ENCODE results near the gene COG7. TPM values are rescaled to one million over a fixed set of nuclear protein-coding genes. Genes with fewer than 3 reads are reported as not detected.

The COG7 gene
- polyA plus RNA-seq, 1 donor: 39.4 TPM

DNA sequence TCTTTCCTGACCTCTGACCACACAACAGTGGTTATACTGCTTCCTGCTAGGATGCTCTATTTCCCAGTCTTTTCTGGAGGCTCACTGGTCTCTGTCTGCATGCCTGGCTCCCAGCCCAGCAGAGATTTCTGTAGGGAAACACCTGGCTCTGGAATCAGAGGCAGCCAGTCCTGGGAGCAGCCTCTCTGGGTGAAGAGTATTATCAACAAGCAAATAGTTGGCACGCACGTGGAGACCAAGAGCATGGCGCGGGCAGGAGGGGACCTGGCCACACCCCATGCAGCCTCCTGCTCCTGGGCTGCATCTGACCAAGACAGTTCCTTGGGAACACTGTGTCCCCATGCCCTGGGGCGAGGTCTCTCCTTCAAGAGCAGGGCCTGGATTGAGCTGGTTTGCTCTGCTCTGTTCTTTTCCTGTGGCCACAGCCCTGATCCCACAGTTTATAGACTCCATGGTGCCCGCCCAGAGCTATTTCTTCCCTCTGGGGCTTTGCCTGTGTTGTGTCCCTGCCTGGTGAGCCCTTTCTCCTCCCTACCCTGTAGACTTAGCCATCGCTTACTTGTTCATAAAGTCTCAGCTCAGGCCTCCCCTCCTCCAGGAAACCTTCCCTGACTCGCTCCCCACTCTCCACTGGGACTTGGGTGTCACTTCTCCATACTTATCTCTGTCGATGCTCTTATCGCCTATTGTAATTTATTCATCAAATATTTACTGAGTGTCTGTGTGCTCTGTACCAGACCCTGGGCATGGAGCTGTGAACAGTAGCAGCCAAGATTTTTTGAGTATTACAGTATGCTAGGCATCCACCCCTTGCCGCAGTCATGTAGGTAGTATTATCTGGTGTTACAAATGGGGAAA lies 90.3 kb downstream of the COG7 start:
- no peak for DNase-seq

DNA sequence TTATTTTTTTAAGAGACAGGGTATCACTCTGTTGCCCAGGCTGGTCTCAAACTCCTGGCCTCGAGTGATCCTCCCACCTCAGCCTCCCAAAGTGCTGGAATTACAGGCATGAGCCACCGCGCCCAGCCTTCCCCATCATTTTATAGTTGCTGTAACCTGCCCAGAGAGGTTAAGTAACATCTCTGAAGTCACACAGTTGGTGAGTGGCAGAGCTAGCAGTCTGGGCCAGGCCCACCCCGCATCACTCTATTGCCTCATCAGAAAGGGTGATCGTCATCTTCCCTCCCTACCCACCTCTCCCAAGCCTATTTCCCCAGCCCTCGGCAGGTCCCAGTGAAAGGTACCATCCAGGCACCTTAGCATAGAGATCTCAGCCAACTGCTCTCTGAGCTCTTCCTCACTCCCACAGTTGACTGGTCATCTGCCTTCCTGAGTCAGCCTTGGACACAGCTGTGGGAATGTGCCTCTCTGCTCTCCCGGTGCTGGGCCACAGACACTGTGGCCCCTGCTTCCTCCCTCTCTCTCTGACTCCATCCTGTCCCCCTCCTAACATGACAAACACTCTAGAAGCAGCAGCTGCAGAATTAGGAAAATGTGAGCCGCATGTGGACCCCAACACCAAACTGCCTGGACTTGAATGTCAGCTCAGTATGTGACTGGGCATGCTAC lies 93.8 kb downstream of the COG7 start:
- DNase-seq: no peak

DNA sequence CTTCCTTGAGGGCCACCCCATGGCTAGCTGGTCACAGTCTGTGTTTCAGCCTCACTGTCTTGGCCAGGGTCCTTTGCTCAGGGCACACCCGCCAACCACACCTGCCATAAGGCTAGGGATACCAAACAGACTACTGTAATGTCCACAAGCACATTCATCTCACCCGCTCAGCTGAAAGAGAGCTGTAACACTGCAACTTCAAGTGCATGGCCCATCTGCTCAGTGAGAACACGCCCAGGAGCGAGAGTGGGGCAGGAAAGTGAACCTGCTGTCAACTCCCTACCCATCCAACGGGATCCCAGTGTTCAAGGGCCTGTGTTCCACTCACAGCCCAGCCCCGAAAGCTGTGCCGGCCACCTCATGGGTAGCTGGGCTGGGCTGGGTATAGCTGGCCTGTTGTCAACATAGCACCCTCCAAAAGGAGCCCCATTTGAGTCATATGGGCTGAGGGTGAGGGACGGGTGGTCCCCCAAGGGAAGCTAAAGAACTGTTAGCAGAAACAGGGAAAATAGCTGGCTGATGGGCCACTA lies 95.2 kb downstream of the COG7 start:
- no peak for DNase-seq

DNA sequence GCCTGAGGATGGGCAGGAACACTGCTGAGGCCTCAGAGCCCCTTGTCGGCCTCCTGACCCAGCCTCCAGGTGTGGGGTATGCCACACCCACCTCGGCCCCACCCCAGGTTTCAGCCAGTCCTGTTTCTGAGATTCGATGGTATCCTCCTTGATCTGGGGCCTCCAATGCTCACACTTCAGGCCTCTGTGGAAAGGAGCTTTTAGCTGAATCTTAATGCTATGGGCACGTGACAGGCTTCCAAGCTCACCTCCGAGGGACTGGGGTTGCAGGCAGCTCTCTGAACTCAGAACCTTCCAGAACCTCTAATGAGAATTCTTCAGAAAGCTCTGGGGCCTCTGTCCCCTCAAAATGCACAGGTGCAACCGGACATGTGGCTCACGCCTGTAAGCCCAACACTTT lies 96.0 kb downstream of the COG7 start:
- DNase-seq: no peak

DNA sequence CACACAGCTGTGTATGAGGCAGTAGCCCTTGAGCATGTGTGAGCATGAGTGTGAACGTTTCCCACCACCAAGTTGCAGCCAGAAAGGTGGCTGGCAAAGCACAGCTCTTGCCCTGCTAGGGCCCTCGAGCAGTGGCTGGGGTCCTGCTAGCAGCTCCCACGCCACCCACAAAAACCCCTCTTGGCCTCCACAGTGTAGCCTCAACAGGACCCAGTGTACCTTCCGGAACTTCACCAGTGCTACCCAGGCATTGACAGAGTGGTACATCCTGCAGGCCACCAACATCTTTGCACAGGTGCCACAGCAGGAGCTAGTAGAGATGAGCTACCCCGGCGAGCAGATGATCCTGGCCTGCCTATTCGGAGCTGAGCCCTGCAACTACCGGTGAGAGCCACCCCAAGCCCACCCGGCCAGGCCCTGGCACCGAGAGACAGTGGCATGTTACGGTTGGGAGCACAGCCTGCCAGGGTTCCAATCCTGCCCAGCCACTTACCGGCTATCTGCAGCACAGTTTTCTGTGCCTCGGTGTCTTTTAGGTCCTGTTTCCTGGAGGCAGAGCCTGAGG lies 97.8 kb downstream of the COG7 start:
- DNase-seq: no peak

DNA sequence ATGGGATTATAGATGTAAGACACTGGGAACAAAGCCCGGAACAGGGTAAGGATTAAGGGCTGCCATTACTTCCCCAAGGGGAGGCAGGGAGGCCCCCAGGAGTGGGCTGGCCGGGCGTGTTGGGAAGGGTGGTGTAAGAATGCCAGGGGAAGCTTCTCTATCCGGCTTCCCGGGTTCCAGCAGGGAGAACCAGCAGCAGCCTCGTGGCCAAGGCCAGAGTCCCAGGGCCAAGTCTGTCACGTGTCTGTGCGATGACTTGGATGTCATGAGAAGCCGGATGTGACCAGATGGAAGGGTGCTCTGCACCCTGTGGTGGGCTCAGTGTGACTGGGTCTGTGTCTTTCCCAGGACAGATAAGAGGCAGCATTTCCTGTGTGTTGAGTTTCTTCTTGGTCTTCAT lies 98.7 kb downstream of the COG7 start:
- no peak for DNase-seq

DNA sequence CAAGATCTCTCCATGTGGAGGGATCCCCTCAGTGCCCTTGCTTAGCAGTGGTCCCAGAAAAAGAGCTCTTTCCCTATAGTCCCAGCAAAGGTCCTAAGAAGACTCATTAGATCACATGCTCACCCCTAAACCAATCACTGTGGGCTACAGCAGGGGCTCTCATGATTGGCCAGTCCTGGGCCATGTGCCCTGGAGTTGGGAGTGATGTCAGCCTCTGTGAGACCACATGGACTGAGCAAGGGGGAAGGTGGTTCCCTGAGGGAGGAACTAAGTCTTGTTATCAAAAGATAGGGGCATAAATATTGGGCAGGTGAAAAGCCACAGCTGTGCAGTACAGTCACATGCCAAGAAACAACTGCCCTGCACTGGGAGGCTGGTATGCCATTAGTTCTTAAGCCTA lies 99.5 kb downstream of the COG7 start:
- DNase-seq: no peak

DNA sequence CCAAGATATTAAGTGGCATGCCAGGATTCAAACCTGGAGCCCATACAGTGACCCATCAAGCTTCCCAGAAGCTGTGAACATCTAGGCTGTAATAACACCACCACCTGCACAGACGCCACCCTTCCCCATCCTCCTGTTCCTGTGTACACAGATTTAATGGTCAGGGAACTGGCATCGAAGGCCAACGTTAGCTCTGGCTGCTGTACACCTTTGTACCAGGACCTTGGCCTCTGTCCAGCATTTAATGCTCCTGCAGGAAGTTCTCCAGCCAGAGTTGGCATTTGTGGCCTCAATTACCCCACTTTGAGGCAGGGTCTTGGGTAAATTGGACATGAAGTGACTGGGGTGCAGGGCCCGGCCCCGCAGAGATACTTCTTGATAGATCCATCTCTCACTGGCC lies 101.6 kb downstream of the COG7 start:
- DNase-seq: no peak

DNA sequence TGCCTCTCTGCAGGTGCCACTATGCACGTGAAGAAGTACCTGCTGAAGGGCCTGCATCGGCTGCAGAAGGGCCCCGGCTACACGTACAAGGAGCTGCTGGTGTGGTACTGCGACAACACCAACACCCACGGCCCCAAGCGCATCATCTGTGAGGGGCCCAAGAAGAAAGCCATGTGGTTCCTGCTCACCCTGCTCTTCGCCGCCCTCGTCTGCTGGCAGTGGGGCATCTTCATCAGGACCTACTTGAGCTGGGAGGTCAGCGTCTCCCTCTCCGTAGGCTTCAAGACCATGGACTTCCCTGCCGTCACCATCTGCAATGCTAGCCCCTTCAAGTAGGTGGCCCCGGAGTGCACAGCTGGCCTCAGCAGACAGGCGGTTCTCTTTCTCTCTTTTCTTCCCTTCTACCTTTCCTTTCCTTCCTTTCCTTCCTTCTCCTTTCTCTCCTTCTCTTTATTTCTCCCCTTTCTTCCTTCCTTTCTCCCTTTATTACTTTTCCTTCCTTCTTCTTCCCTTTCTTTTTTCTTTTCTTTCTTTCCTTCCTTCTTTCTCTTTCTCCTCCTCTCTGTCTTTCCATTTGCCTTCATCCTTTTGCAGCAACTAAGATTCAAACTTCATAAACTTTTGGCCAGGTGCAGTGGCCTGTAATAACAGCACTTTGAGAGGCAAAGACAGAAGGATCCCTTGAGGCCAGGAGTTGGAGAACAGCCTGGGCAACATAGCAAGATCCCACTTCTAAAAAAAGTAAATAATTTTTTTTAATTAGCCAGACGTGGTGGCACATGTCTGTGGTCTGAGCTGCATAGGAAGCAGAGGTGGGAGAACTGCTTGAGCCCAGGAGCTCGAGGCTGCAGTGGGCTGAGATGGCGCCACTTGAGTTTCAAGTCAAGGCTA lies 104.2 kb downstream of the COG7 start:
- DNase-seq: no peak

DNA sequence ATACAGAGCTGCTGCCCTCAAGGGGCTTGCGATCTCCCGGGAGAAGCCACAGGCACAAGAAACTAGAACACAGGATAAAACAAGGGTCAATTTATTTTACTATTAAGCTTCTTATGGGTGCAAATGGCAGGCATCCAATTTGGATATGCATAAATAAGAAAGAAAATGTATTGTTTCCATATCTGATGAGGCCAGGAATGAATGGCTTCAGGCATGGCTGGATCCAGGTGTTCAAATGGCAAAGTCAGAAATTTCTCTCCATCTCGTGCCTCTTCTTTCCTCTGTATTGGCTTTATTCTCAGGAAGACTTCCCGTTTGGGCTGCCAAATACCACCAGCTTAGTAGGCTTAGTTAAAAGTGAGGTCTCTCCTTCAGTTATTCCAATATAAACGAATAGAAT lies 107.8 kb downstream of the COG7 start:
- no peak for DNase-seq

DNA sequence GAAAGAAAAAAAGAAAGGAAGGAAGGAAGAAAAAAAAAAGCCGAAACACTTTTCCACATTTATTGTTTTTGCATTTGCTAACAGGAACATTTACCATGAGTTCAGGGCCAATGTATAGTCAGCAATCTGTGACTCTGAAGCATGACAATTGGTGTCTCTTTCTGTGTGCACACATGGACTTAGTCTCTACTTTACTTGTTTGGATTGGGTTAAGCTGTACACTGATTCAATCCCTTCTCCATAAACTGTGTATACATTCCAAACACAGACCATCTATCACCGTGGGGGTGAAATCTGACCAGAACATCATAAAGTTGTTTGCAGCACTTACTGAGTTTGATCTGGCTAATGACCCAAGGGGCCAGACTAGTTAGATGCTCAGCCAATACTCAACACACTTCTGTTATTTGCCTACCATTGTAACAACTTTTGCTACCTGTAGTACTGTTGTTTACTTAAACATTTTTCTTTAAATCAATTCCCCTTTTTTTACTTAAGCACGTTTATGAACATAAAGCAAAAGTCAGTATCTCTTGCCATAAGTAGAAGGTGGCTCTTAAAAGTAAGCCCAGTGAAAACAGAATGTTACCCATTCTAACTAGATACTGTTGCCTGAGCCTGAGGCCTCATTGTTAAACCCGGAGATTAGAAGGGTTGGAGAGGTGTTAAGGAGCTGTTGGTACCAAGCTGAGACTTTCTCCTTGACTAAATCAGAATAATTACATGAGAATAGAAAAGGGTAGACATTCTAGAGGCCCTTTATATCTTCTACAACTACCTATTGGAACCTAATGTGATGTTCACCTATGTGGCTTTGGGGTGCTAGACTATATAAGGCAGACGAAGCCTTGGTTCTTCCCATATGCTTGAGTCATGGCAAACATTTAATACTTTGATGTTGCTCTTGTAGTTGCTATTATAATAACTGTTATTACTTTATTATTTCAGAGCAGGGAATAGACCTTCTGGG lies 109.1 kb downstream of the COG7 start:
- DNase-seq: no peak

DNA sequence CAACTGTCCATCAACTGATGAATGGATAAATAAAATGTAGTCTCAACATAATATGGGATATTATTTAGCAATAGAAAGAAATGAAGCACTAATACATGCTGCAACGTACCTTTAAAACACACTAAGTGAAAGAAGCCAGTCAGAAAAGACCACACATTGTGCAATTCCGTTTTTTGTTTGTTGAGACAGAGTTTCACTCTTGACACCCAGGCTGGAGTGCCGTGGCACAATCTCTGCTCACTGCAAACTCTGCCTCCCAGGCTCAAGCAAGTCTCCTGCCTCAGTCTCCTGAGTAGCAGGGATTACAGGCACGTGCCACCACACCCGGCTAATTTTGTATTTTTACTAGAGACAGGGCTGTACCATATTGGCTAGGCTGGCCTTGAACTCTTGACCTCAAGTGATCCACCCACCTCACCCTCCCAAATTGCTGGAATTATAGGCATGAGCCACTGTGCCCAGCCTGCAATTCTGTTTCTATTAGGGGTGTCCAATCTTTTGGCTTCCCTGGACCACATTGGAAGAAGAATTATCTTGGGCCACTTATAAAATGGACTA lies 110.8 kb downstream of the COG7 start:
- DNase-seq: no peak

DNA sequence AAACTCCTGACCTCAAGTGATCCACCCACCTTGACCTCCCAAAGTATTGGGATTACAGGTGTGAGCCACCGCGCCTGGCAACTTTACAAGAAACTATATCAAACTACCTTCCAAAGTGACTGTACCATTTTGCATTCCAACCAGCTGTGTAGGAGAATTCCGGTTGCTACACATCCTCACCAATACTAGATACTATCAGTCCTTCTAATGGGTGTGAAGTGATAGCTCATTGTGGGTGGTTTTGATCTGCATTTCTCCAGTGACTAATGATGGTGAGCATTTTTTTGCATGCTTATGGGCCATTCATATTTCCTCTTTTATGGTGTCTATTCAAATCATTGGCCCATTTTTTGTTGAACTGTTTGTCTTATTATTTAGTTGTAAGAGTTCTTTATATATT lies 113.2 kb downstream of the COG7 start:
- no peak for DNase-seq

Other genes with a start within 250 kb of the COG7 start
- 14.1 TPM for gene SCNN1B, start 150.9 kb downstream of the COG7 start, polyA plus RNA-seq (ENCODE audit: insufficient read length)
- 165 TPM for gene GGA2, start 57.3 kb upstream of the COG7 start, polyA plus RNA-seq (ENCODE audit: insufficient read length)
- gene EARS2, start 104.2 kb upstream of the COG7 start, polyA plus RNA-seq (ENCODE audit: insufficient read length): 30.7 TPM
- 82.7 TPM for gene UBFD1, start 104.5 kb upstream of the COG7 start, polyA plus RNA-seq (ENCODE audit: insufficient read length)
- 87.2 TPM for gene NDUFAB1, start 143.1 kb upstream of the COG7 start, polyA plus RNA-seq (ENCODE audit: insufficient read length)
- gene PALB2, start 188.1 kb upstream of the COG7 start, polyA plus RNA-seq (ENCODE audit: insufficient read length): 24.6 TPM
- gene DCTN5, start 188.3 kb upstream of the COG7 start, polyA plus RNA-seq (ENCODE audit: insufficient read length): 78.7 TPM
- gene PLK1, start 225.7 kb upstream of the COG7 start, polyA plus RNA-seq (ENCODE audit: insufficient read length): 38.8 TPM